Muscle layer of duodenum (tissue), 2 donors: ENCODE data around the gene SURF2.
"Not testable (repeated sequence)": the region's sequence is repeated elsewhere in the genome, so short reads cannot be mapped to it uniquely, and the experiment has no call there.

Experiments used
- H3K27ac ChIP-seq: one replicate; pipeline ENCODE4 v1.7.0; 2013; ENCODE audit warnings: mild to moderate bottlenecking, low read length
- H3K27me3 ChIP-seq: one replicate; pipeline ENCODE4 v1.7.0; 2013; ENCODE audit warnings: low read depth, mild to moderate bottlenecking, control low read depth, low read length
- H3K36me3 ChIP-seq, 2 donors: one replicate each; pipeline ENCODE4 v1.7.0; 2013; ENCODE audit warnings: low read length in 2 of 2, control low read depth in 1 of 2, mild to moderate bottlenecking in 1 of 2; ENCODE audit not compliant: insufficient read depth in 2 of 2, control insufficient read depth in 1 of 2
- H3K4me1 ChIP-seq, 2 donors: one replicate each; pipeline ENCODE4 v1.7.0; 2013; ENCODE audit warnings: low read length in 2 of 2, mild to moderate bottlenecking in 2 of 2, control low read depth in 1 of 2, moderate library complexity in 1 of 2; ENCODE audit not compliant: insufficient read depth in 2 of 2, control insufficient read depth in 1 of 2
- H3K4me3 ChIP-seq, 2 donors: one replicate each; pipeline ENCODE4 v1.7.0; 2013; ENCODE audit warnings: low read length in 2 of 2, low read depth in 1 of 2, mild to moderate bottlenecking in 1 of 2
- H3K9me3 ChIP-seq, 2 donors: one replicate each; pipeline ENCODE4 v1.7.0; 2013; ENCODE audit warnings: low read length in 2 of 2, control low read depth in 1 of 2, mild to moderate bottlenecking in 1 of 2; ENCODE audit not compliant: control insufficient read depth in 1 of 2
- donor health status: healthy.

The SURF2 gene

GRCh38 chr9:133327834-133328484, 28.4 kb upstream of the SURF2 start:
- Histone ChIP-seq H3K36me3 (peaks cover 22 to 30% of the 10 kb centered on the region in 2 donors), H3K27ac (no peak overlapping the region), H3K4me3 (no peak overlapping the region), H3K4me1 (no peaks in the 10 kb centered on the region), H3K27me3 (no peaks in the 10 kb centered on the region), H3K9me3 (no peaks in the 10 kb centered on the region)

DNA sequence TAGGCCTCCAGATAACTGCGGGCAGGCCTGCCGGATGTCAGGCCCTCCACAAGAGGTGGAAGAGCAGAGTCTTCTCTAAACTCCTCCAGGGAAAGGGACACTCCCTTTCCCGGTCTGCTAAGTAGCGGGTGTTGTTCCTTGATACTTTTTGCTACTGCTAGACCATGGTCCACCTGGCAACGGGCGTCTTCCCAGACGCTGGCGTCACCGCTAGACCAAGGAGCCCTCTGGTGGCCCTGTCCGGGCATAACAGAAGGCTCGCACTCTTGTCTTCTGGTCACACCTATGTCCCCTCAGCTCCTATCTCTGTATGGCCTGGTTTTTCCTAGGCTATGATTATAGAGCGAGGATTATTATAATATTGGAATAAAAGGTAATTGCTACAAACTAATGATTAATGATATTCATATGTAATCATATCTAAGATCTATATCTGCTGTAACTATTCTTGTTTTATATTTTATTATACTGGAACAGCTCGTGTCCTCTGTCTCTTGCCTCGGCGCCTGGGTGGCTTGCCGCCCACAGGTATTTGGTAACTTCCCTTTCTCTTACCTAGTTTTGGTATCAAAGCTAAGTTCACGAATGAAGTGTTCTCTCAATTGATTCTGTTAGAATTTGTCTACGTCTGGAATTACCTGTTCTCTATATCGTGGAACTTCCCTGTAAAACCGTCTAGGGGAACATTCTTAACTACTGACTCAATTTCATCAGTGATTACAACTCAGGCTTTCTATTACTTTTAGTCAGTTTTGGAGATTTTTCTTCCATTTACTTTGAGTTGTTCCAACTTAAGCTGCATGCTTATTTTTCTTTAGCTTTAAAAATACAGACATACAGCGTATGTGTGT, 26.8 kb upstream of the SURF2 start:
- not testable (repeated sequence) for H3K27me3 ChIP-seq, H3K4me1 ChIP-seq, H3K4me3 ChIP-seq, H3K27ac ChIP-seq, H3K9me3 ChIP-seq
- H3K36me3 ChIP-seq, result peaks cover 33 to 44% of the 10 kb centered on the region in 2 donors

GRCh38 chr9:133331221-133331620, 25.1 kb upstream of the SURF2 start:
- peaks cover 8 to 18% of the 10 kb centered on the region in 2 donors for H3K4me1 ChIP-seq
- H3K9me3 ChIP-seq, result no peaks in the 10 kb centered on the region
- H3K4me3 ChIP-seq, result no peak overlapping the region
- peaks cover 33 to 44% of the 10 kb centered on the region in 2 donors for H3K36me3 ChIP-seq
- H3K27ac ChIP-seq, result no peak overlapping the region
- no peaks in the 10 kb centered on the region for H3K27me3 ChIP-seq

GRCh38 chr9:133331641-133332380, 24.5 kb upstream of the SURF2 start:
- Histone ChIP-seq H3K36me3 (peaks cover 33 to 44% of the 10 kb centered on the region in 2 donors), H3K9me3 (no peaks in the 10 kb centered on the region), H3K4me1 (peaks cover 8 to 18% of the 10 kb centered on the region in 2 donors), H3K4me3 (no peak overlapping the region), H3K27ac (no peak overlapping the region), H3K27me3 (no peaks in the 10 kb centered on the region)

- peaks cover 8 to 18% of the 10 kb centered on the region in 2 donors for H3K4me1 ChIP-seq
- H3K36me3 ChIP-seq, result peaks cover 33 to 44% of the 10 kb centered on the region in 2 donors
- H3K27me3 ChIP-seq, result no peaks in the 10 kb centered on the region
- H3K4me3 ChIP-seq, result no peak overlapping the region
- no peak overlapping the region for H3K27ac ChIP-seq
- no peaks in the 10 kb centered on the region for H3K9me3 ChIP-seq
Measured at GRCh38 chr9:133332381-133332730, 24.0 kb upstream of the SURF2 start.

DNA sequence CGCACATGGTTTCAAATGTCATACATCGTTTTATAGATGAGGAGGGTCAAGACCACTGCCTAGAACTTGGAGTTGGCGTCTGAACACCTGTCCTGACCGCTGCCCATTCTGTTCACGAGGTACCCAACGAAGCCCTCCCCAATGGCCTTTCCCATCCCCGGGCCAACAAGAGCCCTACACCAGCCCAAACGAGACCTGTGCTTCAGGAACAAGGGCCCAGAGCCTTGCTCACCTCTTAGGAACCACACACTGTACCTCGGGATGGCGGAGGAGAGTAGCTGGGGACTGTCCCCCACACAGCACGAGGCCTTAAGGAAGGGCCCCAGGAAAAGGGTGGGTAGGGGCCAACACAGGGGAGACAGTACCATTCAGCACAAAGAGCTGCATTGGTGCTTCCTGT, 23.3 kb upstream of the SURF2 start:
- Histone ChIP-seq H3K27ac (no peak overlapping the region), H3K36me3 (peaks cover 33 to 44% of the 10 kb centered on the region in 2 donors)

GRCh38 chr9:133333566-133333965, 22.8 kb upstream of the SURF2 start:
- Histone ChIP-seq H3K4me1 (peaks cover 8 to 18% of the 10 kb centered on the region in 2 donors), H3K36me3 (peaks cover 33 to 44% of the 10 kb centered on the region in 2 donors), H3K4me3 (peak overlapping the region in 1 of 2 donors; percentile 11), H3K27me3 (no peaks in the 10 kb centered on the region), H3K9me3 (no peaks in the 10 kb centered on the region), H3K27ac (peak overlapping the region; percentile 39)

More for the DNA sequence above, 23.3 kb upstream of the SURF2 start:
- Histone ChIP-seq H3K9me3 (no peaks in the 10 kb centered on the region), H3K4me1 (peaks cover 8 to 18% of the 10 kb centered on the region in 2 donors), H3K27me3 (no peaks in the 10 kb centered on the region), H3K4me3 (no peak overlapping the region)

DNA sequence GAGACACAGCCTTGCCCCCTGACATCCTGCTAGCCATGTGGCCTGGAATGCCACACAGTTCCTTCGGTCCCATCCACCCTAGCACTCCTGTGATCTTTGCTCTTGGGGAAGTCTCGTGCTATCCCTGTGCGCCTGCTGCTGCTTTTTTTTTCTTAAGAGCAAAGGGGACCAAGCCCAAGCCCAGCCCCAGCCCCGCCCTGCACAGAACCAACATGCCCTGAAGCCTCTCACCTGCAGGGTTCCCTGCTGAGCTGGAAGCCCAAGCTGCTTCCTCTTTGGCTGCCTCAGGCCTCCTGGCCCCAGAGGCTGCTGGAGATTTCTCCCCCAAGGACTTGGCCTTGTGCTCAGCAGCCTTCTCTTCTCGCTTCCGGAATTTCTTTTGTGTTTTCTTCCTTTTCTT, 22.2 kb upstream of the SURF2 start:
- Histone ChIP-seq H3K27me3 (no peaks in the 10 kb centered on the region), H3K4me3 (peak overlapping the region in 1 of 2 donors; percentile 42), H3K9me3 (no peaks in the 10 kb centered on the region), H3K36me3 (peaks cover 33 to 44% of the 10 kb centered on the region in 2 donors), H3K27ac (peak overlapping the region; percentile 39), H3K4me1 (peaks cover 8 to 20% of the 10 kb centered on the region in 2 donors)

DNA sequence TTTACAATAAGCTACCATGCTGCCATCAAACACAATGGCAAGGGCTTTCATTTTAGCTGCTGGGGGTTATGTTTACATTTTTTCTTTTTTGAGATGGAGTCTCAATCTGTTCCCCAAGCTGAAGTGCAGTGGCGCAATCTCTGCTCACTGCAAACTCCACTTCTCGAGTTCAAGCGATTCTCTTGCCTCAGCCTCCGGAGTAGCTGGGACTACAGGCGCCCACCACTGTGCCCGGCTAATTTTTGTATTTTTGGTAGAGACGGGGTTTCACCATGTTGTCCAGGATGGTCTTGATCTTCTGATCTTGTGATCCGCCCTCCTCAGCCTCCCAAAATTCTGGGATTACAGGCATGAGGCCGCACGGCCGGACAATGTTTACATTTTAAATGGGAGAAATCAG, 21.5 kb upstream of the SURF2 start:
- peaks cover 8 to 22% of the 10 kb centered on the region in 2 donors for H3K4me1 ChIP-seq
- H3K27ac ChIP-seq, result peak overlapping the region; percentile 39
- H3K36me3 ChIP-seq, result peaks cover 35 to 48% of the 10 kb centered on the region in 2 donors
- peak overlapping the region; percentile 79 to 92 for H3K4me3 ChIP-seq
- H3K9me3 ChIP-seq, H3K27me3 ChIP-seq: not testable (repeated sequence)

GRCh38 chr9:133335924-133336811, 20.2 kb upstream of the SURF2 start, which contains the start of gene SURF6:
Gene SURF6 (minus strand): TSS chr9:133336188. CDS start chr9:133336132, 56 bp downstream.
- Histone ChIP-seq H3K27me3 (no peaks in the 10 kb centered on the region), H3K9me3 (no peaks in the 10 kb centered on the region), H3K36me3 (peaks cover 40 to 49% of the 10 kb centered on the region in 2 donors), H3K27ac (peak within 1 kb of the TSS; percentile 72), H3K4me3 (peak within 1 kb of the TSS; percentile 79 to 92), H3K4me1 (peaks cover 8 to 22% of the 10 kb centered on the region in 2 donors)
